GM18511 (cell line): ENCODE results near the gene NUS1.
"Not testable (repeated sequence)": the region's sequence is repeated elsewhere in the genome, so short reads cannot be mapped to it uniquely, and the experiment has no call there.

Experiments used
- ATAC-seq: cut with Tn5 transposase; IDR thresholded peaks from one replicate; pipeline ENCODE4 v1.9.1; 2021; ENCODE audit warnings: mild to moderate bottlenecking, moderate library complexity; ENCODE audit not compliant: unreplicated experiment

NUS1 gene

GRCh38 chr6:117674991-117675657, at the start of gene NUS1:
TSS of gene NUS1 (plus strand) at chr6:117675469. CDS start at chr6:117675671, 202 bp downstream.
- ATAC-seq = peak; percentile 96

GRCh38 chr6:117627533-117627932, 47.7 kb upstream of the NUS1 start:
- no peak for ATAC-seq

GRCh38 chr6:117629119-117629660, 46.1 kb upstream of the NUS1 start:
- no peak for ATAC-seq

- ATAC-seq = no peak
Observed at GRCh38 chr6:117637770-117638169, 37.5 kb upstream of the NUS1 start.

GRCh38 chr6:117642976-117643375, 32.3 kb upstream of the NUS1 start:
- no peak for ATAC-seq

- ATAC-seq = not testable (repeated sequence)
Observed at GRCh38 chr6:117651984-117652383, 23.3 kb upstream of the NUS1 start.

- ATAC-seq = no peak
Observed at GRCh38 chr6:117653949-117654348, 21.3 kb upstream of the NUS1 start.

- no peak for ATAC-seq
Observed at GRCh38 chr6:117655380-117655779, 19.9 kb upstream of the NUS1 start.

- no peak for ATAC-seq
Observed at GRCh38 chr6:117666881-117667280, 8.4 kb upstream of the NUS1 start.

- ATAC-seq = no peak
Observed at GRCh38 chr6:117668736-117669135, 6.5 kb upstream of the NUS1 start.

GRCh38 chr6:117674503-117674902, 766 bp upstream of the NUS1 start:
- no peak for ATAC-seq

- peak; percentile 42 for ATAC-seq
Observed at GRCh38 chr6:117675658-117676301, 511 bp downstream of the NUS1 start.

GRCh38 chr6:117676577-117677218, 1.4 kb downstream of the NUS1 start:
- no peak for ATAC-seq

GRCh38 chr6:117677553-117678141, 2.4 kb downstream of the NUS1 start:
- no peak for ATAC-seq

- ATAC-seq = no peak
Observed at GRCh38 chr6:117681162-117681741, 6.0 kb downstream of the NUS1 start.

- no peak for ATAC-seq
Observed at GRCh38 chr6:117684749-117685148, 9.5 kb downstream of the NUS1 start.

GRCh38 chr6:117685359-117685758, 10.1 kb downstream of the NUS1 start:
- ATAC-seq = no peak

- ATAC-seq = no peak
Observed at GRCh38 chr6:117687021-117687648, 11.9 kb downstream of the NUS1 start.

- ATAC-seq = not testable (repeated sequence)
Observed at GRCh38 chr6:117689584-117689983, 14.3 kb downstream of the NUS1 start.

GRCh38 chr6:117706504-117706903, 31.2 kb downstream of the NUS1 start:
- peak; percentile 34 for ATAC-seq
